Upper lobe of left lung (tissue), 4 donors: Measurements from ENCODE around the gene ISG15.

ENCODE experiments used
- EP300 ChIP-seq, 4 donors: sonication (generic); formaldehyde crosslinking; IDR thresholded peaks; one replicate each; pipeline ENCODE4 v1.5.1; 2017; ENCODE audit warnings: antibody characterized with exemption in 4 of 4, control low read depth in 2 of 4
- POLR2A ChIP-seq, 4 donors: fragments of 450-650 bp; IDR thresholded peaks; one replicate each; pipeline ENCODE4 v1.5.1; 2016 to 2017; ENCODE audit warnings: antibody characterized with exemption in 4 of 4, mild to moderate bottlenecking in 2 of 4
- TF ChIP-seq, protein P1 (sequence below), 6 experiments: fragments of 450-650 bp in 4 of 6; fragments of 200-600 bp in 2 of 6; sonication (generic) in 2 of 6; IDR thresholded peaks; one replicate each; pipeline ENCODE4 v1.5.1; 2016 to 2019; ENCODE audit warnings: antibody characterized with exemption in 6 of 6

DNA sequence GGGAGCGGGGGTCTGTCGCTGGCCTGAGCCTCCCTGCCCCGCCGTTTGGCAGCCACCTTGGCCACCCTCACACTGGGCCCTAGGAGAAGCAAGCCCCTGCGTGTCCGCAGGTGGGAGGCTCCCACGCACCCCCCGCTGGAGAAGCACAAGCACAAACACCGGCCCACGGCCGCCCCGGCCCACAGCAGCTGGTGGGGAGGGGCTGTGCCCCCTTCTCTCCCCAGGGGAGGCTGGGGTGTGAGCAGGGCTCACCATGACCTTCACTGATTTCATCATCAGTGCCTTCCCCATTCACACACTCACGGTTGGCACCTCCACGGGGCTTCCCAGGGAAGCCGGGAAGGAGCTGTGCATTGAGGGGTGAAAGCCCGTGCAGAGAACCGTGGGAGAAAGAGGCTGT, 14.5 kb downstream of the ISG15 start:
- TF ChIP-seq, protein P1, sequence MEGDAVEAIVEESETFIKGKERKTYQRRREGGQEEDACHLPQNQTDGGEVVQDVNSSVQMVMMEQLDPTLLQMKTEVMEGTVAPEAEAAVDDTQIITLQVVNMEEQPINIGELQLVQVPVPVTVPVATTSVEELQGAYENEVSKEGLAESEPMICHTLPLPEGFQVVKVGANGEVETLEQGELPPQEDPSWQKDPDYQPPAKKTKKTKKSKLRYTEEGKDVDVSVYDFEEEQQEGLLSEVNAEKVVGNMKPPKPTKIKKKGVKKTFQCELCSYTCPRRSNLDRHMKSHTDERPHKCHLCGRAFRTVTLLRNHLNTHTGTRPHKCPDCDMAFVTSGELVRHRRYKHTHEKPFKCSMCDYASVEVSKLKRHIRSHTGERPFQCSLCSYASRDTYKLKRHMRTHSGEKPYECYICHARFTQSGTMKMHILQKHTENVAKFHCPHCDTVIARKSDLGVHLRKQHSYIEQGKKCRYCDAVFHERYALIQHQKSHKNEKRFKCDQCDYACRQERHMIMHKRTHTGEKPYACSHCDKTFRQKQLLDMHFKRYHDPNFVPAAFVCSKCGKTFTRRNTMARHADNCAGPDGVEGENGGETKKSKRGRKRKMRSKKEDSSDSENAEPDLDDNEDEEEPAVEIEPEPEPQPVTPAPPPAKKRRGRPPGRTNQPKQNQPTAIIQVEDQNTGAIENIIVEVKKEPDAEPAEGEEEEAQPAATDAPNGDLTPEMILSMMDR (IDR thresholded peaks at IDR 0.05) = no peak
- no peak for TF ChIP-seq POLR2A (IDR thresholded peaks at IDR 0.05)
- TF ChIP-seq EP300 (IDR thresholded peaks at IDR 0.05) = no peak
